K562 (cell line): Measurements from ENCODE around the gene PPP1CB. TPM values are rescaled to one million over a fixed set of nuclear protein-coding genes. Genes with fewer than 3 reads are reported as not detected.

Experiments
- ATAC-seq: fragments of 200-7000 bp; cut with Tn5 transposase; 3 replicates; pipeline ENCODE4 v1.9.1; 2020; ENCODE audit warnings: moderate library complexity
- BruUV-seq: library from RNA; stranded (reverse); fragments of 400-500 nt; replicated peaks from 2 replicates; lab custom pipeline; 2021; lab: Mats Ljungman, UMichigan
- CTCF ChIA-PET: fragments of 300-600 bp; formaldehyde crosslinking; extraction: SDS; loops from one replicate; lab custom pipeline; 2021; ENCODE audit warnings: low intra/inter-chr PET ratio; lab: Yijun Ruan, JAX
- POLR2A ChIA-PET: fragments of 300-600, 350-650 bp; sonication (Branson Sonifier 250); formaldehyde crosslinking; extraction: SDS; loops from one replicate; lab custom pipeline; 2021; ENCODE audit warnings: antibody characterized with exemption, inconsistent platforms; lab: Yijun Ruan, JAX
- DNase-seq, 4 experiments: peaks; one replicate each; pipeline versions ENCODE4 v3.0.0 to v3.0.0-alpha.2; 2011 to 2018; ENCODE audit warnings: low spot score in 3 of 4, mixed read lengths in 3 of 4; ENCODE audit errors: extremely low read depth in 1 of 4
- FAIRE-seq: peaks from 2 replicates; lab custom pipeline; 2011; peaks lifted over from hg19 to GRCh38; lab: Jason Lieb, UNC
- H2AFZ ChIP-seq: 2 replicates; pipeline ENCODE4 v1.6.0; 2011; ENCODE audit warnings: low read depth, low read length, control low read depth, inconsistent platforms
- H3K27ac ChIP-seq: fragments of 200-600 bp; 3 replicates; pipeline ENCODE4 v1.8.0; 2011; ENCODE audit warnings: low read depth, mild to moderate bottlenecking, control low read depth, inconsistent platforms, low read length, moderate library complexity, mixed read lengths; ENCODE audit errors: extremely low read depth
- H3K27me3 ChIP-seq, 2 experiments: fragments of 300-600 bp in 1 of 2; 2 replicates in 1 of 2; 3 replicates in 1 of 2; pipeline versions ENCODE4 v1.6.0 to v1.8.0; 2011; ENCODE audit warnings: inconsistent platforms in 2 of 2, low read length in 2 of 2, mild to moderate bottlenecking in 1 of 2, mixed read lengths in 1 of 2, moderate library complexity in 1 of 2; ENCODE audit not compliant: control insufficient read depth in 2 of 2, insufficient read depth in 2 of 2
- H3K36me3 ChIP-seq: fragments of 300-600 bp; 3 replicates; pipeline ENCODE4 v1.8.0; 2011; ENCODE audit warnings: mild to moderate bottlenecking, low read length, inconsistent platforms; ENCODE audit not compliant: control insufficient read depth, insufficient read depth
- H3K4me1 ChIP-seq, 2 experiments: fragments of 200-600 bp in 1 of 2; replicated peaks in 1 of 2; 2 replicates in 1 of 2; 3 replicates in 1 of 2; pipeline versions ENCODE4 v1.5.1 to v1.8.0; 2011; ENCODE audit warnings: inconsistent platforms in 2 of 2, low read length in 2 of 2, mild to moderate bottlenecking in 1 of 2, mixed read lengths in 1 of 2, moderate library complexity in 1 of 2; ENCODE audit not compliant: control insufficient read depth in 2 of 2, insufficient read depth in 2 of 2
- H3K4me2 ChIP-seq: 2 replicates; pipeline ENCODE4 v1.6.1; 2011; ENCODE audit warnings: low read length, control low read depth, inconsistent platforms, mixed read lengths; ENCODE audit not compliant: insufficient read depth
- H3K4me3 ChIP-seq: fragments of 200-600 bp; sonication (generic), shearing (Covaris generic); 2 replicates; pipeline ENCODE4 v1.5.1; 2016; ENCODE audit warnings: control low read depth, inconsistent platforms
- H3K79me2 ChIP-seq: fragments of 200-600 bp; 3 replicates; pipeline ENCODE4 v1.8.0; 2011; ENCODE audit warnings: low read length, inconsistent platforms; ENCODE audit not compliant: control insufficient read depth, insufficient read depth
- H3K9ac ChIP-seq, 2 experiments: 2 replicates each; pipeline versions ENCODE4 v1.6.0 to v1.6.1; 2011; ENCODE audit warnings: low read depth in 2 of 2, low read length in 2 of 2, control low read depth in 1 of 2, inconsistent platforms in 1 of 2, mild to moderate bottlenecking in 1 of 2, mixed read lengths in 1 of 2; ENCODE audit not compliant: insufficient read depth in 1 of 2
- H3K9me1 ChIP-seq: one replicate; pipeline ENCODE4 v1.6.0; 2011; ENCODE audit warnings: inconsistent platforms, mild to moderate bottlenecking, low read length, moderate library complexity; ENCODE audit not compliant: control insufficient read depth, insufficient read depth
- H3K9me3 ChIP-seq: replicated peaks from 2 replicates; pipeline ENCODE4 v1.5.1; 2011; ENCODE audit warnings: low read depth, low read length, inconsistent platforms; ENCODE audit not compliant: control insufficient read depth, insufficient read depth
- H4K20me1 ChIP-seq: replicated peaks from 2 replicates; pipeline ENCODE4 v1.6.1; 2011; ENCODE audit warnings: low read length, inconsistent platforms, mixed read lengths; ENCODE audit not compliant: control insufficient read depth, insufficient read depth
- HLTF ChIP-seq: fragments of 450-650 bp; IDR thresholded peaks from 2 replicates; pipeline ENCODE4 v1.6.1; 2016
- POLR2H ChIP-seq: IDR thresholded peaks from 2 replicates; pipeline ENCODE4 v1.6.1; 2016; ENCODE audit warnings: missing genetic modification characterization, low read depth, mild to moderate bottlenecking, control low read depth, missing compliant biosample characterization, moderate library complexity
- SMC3 ChIP-seq: conservative IDR thresholded peaks from 2 replicates; pipeline ENCODE4 v1.6.1; 2011; ENCODE audit warnings: low read depth, low read length, improper control_type of control experiment; ENCODE audit not compliant: insufficient read depth
- TAF15 ChIP-seq: fragments of 200-400 bp; formaldehyde crosslinking; IDR thresholded peaks from 2 replicates; pipeline ENCODE4 v1.6.1; 2017; ENCODE audit warnings: mild to moderate bottlenecking, low read depth, low read length, moderate library complexity
- TFE3 ChIP-seq: fragments of 450-650 bp; formaldehyde crosslinking; IDR thresholded peaks from 2 replicates; pipeline ENCODE4 v1.4.0; 2020; ENCODE audit warnings: mild to moderate bottlenecking, mixed read lengths
- WGBS: fragments of 100-300 bp; shearing (Covaris generic); methylation state at CpG from one replicate; pipeline ENCODE4 v1.1.6; 2016; ENCODE audit warnings: low coverage, mixed read lengths; ENCODE audit not compliant: insufficient coverage; ENCODE audit errors: missing lambda C conversion rate; 5-methylcytosine and 5-hydroxymethylcytosine counted together
- in situ Hi-C: fragments of 300-500 bp; cut with MboI; formaldehyde crosslinking; loops from 4 replicates; pipeline ENCODE4 v1.15.0; 2018; ENCODE audit warnings: inconsistent platforms, mixed read lengths
- intact Hi-C: fragments of 100-400 bp; cut with micrococcal nuclease; formaldehyde crosslinking; loops from 2 replicates; pipeline ENCODE4 v1.14.2; 2022
- polyA plus RNA-seq, 8 experiments: library from polyadenylated mRNA; depleted of rRNA in 4 of 8; stranded (reverse) in 5 of 8; unstranded in 3 of 8; fragments of >200 nt; fragmentation: Nextera tagmentation in 2 of 8; fragmentation: Illumina TruSeq in 1 of 8; extraction: Ambion mirVana in 2 of 8; extraction: Trizol in 1 of 8; gene quantifications; 2 replicates each; pipeline versions ENCODE4 v1.2.1 to v1.2.3, GENCODE V29; 2011 to 2014; ENCODE audit warnings: inconsistent platforms in 1 of 8, missing spikeins in 1 of 8
- total RNA-seq, 7 experiments: library from RNA; depleted of rRNA in 6 of 7; stranded (reverse); fragments of >200 nt in 6 of 7; fragmentation: Illumina TruSeq in 2 of 7; extraction: Trizol in 2 of 7; gene quantifications; 2 replicates each; pipeline versions ENCODE4 v1.2.1 to v1.2.3, GENCODE V29; 2011 to 2021; ENCODE audit warnings: low replicate concordance in 1 of 7

PPP1CB gene
- total and polyA plus RNA-seq, 9 of the 15 experiments (the other 6 are each of a cell fraction or from before 2014, with no cell fraction given), result 25.6 to 118 (median 58.9) TPM

- no peak for TF ChIP-seq TFE3 (CRISPR knock-in tag)
- TF ChIP-seq HLTF, result no peak
- no peak for TF ChIP-seq SMC3
- no peak for TF ChIP-seq TAF15
- no peak for TF ChIP-seq POLR2H (tag)
- Histone ChIP-seq H3K9ac (no peak overlapping the region), H3K9me3 (no peaks in the 10 kb centered on the region), H3K4me3 (no peak overlapping the region), H3K27ac (no peak overlapping the region), H3K36me3 (no peaks in the 10 kb centered on the region), H3K4me1 (peaks cover 3 to 17% of the 10 kb centered on the region in 2 experiments), H4K20me1 (0 out of 2 replicates have a peak, but pooled peaks cover 4% of the 10 kb centered on the region), H3K27me3 (no peaks in the 10 kb centered on the region), H3K9me1 (no peaks in the 10 kb centered on the region), H3K4me2 (no peak overlapping the region), H2AFZ (no peak overlapping the region), H3K79me2 (peaks cover 30% of the 10 kb centered on the region)
- CTCF ChIA-PET, result no interaction called here
- intact Hi-C loops, result no loop called here
- BruUV-seq, result no TSS peak
- POLR2A ChIA-PET, result no interaction called here
- no peak for FAIRE-seq
- no peak for DNase-seq
- in situ Hi-C loops, result no loop called here
- WGBS, result 81% methylated on average over 1 of the region's 1 CpG
- no peak for ATAC-seq
Measured at GRCh38 chr2:28748941-28749340, 2.7 kb upstream of the PPP1CB start.
